Anterior cingulate cortex (tissue), 58 donors: ENCODE data around the gene TMC5.

Source experiments
- DNase-seq, 58 donors: peaks; one replicate each; lab custom pipeline; 2025; lab: John Stamatoyannopoulos, UW

The TMC5 gene

DNA sequence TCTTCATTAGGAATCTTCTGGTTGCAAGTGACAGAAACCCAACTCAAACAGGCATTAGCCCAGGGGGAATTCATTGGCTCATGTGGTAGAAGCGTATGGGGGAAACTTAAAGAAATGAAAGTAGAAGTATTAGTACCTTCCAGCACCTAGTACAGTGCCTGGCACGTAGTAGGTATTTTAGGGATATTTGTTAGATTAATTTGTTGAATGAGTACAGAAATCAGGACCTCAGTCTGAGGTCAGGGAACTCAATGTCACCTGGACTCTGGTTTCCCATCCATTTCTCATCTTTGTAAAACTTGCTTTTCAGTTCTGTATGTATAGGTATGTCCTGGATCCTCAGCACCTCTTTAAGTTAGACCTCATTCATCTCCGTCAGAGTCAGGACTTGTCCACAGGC is 32.5 kb downstream of the TMC5 start:
- no peak for DNase-seq

DNA sequence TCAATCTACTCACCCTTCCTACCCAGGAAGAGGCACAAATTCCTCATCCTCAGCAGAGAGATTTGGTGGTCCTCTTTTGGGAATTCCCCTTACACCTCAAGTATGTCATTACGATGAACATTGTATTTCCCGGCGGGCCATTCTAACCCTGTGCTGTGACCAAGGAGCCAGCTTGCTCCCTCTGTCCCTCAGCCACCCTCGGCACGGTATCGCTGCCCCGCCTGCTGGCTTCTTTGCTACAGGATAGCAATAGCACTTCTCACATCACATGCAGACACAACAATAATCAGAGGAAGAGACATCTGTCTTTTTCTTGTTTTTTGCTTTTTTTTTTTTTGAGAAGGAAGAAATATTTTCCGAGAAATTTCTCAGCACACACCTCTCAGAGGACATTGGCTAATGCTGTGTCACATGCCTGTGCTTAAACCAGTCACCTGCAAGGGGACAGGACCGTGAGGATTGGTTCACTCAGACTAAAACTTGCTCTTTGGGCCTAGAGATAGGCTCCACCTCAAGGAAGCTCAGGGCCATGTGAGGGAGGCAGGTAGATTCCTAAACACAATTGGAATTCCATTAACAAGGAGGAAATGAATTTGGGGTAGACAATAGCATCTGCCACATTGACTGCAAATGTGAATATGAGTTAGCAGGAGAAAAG is 41.2 kb downstream of the TMC5 start:
- no peak for DNase-seq

DNA sequence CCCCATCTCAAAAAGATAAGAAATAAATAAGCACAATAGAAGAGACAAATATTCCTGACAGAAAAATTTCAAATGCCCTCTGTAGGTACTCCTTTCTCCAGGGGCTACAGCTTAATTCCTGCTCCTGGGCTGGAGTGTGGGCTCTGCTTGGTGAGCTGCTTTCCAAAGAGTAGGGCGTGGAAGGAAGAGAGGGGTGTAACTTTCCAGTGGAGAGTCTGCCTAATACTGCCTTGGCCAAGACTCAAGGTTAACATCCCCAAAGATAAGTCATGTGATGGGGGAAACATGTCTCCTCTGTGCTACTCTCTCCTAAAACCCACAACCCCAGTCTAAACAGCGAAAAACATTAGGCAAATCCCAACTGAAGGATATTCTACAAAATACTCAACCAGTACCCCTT is 42.7 kb downstream of the TMC5 start:
- no peak for DNase-seq

DNA sequence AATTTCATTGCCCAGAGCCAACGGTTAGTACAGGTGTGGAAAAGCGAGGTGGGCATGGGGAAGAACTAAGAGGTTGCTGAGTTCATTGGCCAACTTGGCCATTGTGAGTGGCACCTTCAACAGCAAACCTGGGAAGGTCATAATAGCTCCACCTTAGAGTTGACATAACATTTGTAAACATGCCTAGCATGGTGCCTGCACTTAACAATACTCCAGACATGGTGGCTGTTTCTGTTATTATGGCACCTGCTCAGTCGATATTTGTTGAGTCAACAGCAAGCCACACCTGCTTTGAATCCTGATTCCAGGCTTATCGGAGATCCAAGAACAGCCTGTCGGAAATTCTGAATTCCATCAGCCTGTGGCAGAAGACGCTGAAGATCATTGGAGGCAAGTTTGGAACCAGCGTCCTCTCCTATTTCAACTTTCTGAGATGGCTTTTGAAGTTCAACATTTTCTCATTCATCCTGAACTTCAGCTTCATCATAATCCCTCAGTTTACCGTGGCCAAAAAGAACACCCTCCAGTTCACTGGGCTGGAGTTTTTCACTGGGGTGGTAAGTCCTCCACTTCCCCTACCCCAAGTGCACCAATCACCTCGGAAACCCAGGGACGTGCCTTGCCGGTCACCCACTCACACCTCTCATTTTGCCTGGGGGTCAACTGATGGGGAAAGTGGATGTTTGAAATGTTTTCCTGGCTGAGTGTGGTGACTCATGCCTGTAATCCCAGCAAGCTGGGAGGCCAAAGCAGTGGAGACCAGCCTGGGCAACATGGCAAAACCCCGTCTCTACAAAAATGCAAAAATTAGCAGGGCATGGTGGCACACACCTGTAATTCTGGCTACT is 46.0 kb downstream of the TMC5 start:
- no peak for DNase-seq

DNA sequence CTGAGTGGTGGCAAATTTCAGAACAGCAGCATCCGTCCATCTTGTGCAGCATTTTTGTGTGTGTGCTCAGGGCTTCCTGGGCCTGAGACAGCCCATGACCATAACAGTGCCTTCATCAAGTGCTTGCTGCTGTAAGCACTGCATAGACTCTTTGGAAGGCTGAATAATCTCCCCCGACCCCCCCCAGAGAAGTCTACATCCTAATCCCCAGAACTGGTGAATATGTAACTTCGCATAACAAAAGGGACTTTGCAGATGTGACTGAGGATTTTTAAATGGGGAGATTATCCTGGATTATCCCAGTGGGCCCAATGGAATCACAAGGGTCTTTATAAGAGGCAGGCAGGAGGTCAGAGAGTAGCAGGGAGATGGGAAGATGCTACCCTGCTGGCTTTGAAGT is 50.6 kb downstream of the TMC5 start:
- DNase-seq, result no peak

DNA sequence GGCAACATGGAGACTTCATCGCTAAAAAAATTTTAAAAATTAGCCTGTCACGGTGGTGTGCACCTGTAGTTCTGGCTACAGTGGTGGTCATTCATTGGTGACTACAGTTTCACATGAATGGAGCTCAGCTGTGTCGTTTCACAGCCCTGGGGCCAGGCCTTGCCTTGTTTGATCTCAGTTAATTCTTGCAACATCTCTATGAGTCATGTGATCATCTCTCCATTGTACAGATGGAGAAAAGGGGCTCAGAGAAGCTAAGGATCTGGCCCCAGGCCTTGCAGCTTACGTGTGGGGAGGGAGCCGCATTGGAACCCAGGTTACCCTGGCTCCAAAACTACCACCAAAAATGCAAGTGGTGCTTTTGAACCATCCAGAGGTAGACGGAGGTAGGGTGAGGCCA is 54.8 kb downstream of the TMC5 start:
- DNase-seq, result no peak

DNA sequence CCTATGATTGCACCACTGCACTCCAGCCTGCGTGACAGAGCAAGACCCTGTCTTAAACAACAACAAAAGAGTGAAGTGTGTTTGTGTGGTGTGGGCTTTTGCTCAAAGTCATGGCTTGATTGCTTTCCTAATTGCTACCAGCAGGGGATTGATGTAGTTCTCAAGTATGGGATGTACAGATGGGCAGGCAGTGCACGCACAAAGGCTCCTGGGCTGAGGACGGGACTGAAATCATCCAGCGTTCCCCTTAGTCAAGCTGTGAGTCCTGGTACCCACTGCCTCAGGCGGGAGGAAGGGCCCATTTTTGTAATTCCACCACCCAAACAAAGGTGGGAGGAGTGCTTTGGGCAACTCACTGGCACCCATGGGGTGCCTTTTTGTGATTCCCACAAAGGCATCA is 56.9 kb downstream of the TMC5 start:
- DNase-seq, result no peak

DNA sequence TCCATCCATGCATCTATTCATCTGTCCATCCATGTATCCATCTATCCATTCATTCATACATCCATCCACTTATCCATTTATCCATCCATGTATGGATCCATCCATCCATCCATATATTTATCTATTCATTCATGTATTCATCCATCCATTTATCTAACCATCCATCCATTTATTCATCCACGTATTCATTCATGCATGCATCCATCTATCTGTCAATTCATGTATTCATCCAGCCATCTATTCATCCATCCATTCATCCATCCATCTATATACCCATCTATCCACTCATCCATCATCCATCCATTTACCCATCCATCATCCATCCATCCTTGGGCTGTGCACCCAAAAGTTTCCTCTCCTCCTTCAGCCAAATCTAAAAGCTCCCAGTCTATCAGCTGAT is 60.8 kb downstream of the TMC5 start:
- no peak for DNase-seq

DNA sequence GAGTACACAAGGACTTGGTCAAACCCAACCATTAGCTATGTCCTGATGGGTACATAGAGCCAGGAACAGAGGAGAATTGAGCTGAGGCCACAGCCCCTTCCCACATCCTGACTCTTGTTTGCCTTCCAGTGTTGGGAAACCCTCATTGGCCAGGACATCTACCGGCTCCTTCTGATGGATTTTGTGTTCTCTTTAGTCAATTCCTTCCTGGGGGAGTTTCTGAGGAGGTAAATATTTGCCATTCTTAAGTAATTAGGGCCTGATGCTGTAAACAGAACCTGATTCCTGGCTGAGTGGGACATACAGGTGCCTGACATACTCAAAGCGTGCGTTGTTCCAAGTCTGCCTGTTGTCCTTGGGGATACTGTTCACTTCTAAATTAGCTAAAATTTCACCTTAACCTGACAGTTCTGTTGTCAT is 61.6 kb downstream of the TMC5 start:
- no peak for DNase-seq

DNA sequence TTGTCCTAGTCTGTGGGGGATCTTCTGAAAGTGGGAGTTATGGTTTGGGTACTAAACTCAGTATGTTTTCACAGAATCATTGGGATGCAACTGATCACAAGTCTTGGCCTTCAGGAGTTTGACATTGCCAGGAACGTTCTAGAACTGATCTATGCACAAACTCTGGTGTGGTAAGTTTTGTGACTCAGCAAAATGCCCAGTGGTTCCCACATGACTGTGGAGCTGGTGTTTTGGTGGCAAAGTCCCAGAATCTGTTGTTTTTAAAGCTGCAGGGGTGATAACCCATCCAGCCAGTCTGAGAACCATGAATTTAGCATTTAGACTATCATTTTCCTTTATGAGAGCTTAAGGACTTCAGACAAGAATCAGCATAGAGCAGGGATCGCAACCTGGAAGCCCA is 63.6 kb downstream of the TMC5 start:
- no peak for DNase-seq

DNA sequence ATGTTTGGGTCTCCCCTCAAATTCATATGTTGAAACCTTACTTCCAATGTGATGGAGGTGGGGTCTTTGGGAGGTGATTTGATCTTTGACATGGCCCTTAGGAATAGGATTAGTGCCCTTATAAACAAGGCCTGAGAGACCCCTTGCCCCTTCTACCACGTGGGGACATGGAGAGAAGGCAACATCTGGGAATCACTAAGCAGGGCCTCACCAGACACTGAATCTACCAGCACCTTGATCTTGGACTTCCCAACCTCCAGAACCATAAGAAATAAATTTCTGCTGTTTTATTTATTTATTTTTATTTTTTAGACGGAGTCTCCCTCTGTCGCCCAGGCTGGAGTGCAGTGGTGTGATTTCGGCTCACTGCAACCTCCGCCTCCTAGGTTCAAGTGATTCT is 64.1 kb downstream of the TMC5 start:
- DNase-seq, result no peak

DNA sequence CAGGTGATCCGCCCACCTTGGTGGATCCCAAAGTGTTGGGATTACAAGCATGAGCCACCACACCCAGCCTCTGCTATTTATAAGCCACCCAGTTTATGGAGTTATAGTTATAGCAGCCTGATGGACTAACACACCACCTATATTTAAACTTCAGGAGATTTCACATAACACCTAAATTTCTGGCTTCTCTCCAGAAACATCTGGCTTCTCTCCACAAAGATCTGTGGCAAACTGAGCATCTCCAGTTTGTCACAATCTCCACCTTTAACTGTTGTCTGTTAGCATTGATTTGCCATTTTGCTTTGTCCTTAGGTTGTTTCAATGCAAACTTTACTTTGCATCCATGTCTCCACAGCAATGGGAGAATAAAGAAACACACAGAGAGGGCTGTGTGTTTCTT is 64.6 kb downstream of the TMC5 start:
- no peak for DNase-seq

DNA sequence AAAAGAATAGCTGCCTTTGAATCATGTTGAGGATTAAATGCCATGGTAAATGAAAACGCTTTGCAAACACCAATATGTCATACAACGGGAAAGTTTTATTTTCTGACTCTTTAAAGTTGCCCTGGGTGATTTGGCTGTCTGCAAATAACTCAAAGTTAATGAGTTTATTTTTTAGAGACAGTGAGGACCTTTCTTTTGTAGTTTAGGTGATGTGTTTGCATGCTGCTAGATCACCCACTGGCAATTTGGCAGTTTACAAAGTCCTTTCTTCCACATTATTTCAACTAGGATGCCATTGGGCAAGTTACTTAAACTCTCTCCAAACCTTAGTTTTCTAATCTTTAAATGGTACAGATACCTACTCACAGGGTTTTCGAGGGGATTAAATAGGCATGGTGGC is 66.4 kb downstream of the TMC5 start:
- no peak for DNase-seq

DNA sequence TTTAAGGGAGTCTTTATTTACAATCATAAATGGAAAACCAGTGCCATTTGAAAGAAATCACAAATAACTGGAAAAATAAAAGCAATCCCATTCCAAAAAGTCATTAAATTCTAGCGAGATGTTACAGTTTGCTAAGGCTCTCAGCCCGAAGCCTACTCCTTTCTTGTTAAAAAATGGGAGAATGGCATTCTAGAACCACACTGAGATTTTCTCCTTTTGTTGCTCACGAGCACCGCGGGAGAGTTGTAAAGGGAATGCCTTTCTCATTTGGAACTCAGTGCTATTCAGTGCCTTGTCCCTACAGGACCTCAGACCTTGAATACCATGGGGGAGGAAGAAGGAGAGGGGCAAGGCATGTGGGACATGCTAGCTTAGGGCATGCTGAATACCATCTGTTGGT is 67.9 kb downstream of the TMC5 start:
- DNase-seq, result no peak

DNA sequence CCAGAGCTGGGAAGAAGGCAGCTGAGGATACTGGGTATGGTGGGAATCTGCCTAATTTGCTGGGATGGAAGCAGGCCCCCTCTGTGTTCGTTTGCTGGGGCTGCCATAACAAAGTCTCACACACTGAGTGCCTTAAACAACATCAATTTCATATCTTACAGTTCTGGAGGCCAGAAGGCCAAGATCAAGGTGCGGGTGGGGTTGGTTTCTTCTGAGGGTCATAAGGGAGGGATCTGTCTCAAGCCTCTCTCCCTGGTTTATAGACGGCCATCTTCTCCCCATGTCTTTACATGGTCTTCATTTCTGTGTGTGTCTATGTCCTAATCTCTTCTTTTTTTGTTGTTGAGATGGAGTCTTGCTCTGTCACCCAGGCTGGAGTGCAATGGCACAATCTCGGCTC is 68.4 kb downstream of the TMC5 start:
- no peak for DNase-seq

DNA sequence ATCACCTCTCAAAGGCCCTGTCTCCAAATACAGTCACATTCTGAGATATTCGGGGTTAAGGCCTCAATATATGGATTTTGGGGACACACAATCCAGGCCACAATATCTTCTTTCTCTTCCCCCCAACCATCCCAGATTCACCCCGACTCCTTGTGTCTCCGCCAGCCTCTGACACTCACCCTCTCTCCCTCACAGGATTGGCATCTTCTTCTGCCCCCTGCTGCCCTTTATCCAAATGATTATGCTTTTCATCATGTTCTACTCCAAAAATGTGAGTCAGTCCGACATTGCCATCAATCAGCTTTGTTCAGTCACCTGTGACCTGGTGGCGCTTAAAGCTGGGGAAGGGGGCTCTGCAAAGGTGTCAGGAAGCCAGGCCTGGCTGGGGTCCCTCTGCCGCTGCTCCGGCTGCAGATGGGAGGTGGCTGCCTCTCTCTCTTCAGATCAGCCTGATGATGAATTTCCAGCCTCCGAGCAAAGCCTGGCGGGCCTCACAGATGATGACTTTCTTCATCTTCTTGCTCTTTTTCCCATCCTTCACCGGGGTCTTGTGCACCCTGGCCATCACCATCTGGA is 69.2 kb downstream of the TMC5 start:
- DNase-seq, result no peak

DNA sequence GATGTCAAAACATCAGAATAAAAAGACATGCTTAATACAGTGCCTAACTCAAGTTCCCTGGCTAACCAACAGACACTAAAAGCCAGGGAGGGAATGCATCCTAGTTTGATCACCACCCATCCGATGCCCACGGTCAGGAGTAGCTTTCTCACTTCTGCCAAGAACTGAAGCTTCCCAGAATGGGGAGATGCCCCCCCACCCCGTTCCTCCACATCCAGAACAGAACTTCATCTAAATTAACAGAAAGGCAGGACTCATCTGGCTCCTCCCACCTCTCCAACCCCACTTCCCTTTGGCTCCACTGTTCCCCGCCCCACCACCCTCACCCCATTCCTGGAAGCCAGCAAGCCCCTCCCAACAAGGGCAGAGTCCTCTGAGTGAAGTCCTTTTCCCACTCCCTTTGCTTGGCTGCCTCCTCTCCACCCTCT is 70.5 kb downstream of the TMC5 start:
- no peak for DNase-seq

DNA sequence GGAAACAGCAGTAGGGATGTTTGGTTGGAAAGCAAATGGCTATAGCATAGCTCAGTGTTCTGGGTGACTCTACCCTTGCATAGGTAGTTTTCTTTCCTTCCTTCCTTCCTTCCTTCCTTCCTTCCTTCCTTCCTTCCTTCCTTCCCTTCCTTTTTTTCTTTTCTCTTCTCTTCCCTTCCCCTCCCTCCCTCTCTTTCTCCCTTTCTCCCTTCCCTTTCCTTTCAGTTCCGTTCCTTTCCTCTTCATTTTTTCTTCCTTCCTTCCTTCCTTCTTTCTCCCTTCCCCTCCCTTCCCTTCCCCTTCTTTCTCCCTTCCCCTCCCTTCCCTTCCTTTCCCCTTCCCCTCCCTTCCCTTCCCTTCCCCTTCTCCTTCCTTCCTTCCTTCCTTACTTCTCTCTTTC is 72.9 kb downstream of the TMC5 start:
- DNase-seq, result no peak

DNA sequence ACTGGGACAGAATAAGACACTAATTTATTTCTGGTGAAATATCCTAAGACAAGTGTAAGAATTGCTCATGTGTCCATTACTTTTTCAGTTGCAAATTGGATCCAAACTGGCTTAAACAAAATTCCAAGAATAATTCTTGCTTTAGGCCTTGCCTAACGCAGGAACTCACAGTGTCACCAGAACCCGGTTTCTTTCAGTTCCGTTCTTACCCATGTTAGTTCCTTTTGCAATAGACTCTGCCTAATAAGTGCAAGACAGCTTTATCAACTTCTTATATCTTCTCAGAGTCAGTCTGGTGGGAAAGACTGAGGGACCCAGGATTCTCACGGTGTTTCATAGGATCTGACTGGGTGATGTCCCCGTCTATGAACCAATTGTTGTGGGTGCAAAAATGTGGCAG is 79.5 kb downstream of the TMC5 start:
- DNase-seq, result no peak

DNA sequence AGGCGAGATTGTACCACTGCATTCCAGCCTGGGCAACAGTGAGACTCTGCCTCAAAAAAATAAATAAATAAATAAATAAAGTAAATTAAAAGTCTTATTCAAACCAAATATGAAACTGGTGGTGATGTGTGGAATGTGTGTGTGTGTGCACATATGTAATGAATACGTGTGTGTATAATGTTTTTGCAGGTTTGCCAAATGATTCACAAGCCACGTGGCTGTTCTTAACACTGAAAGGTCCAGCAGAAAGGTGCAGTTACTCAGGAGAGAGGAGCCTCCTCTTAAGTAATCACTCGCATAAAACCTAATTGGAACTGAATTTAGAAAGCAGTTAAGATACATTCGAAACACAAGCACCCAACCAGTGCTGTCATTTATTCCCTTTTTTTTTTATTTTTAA is 81.3 kb downstream of the TMC5 start:
- DNase-seq, result no peak

DNA sequence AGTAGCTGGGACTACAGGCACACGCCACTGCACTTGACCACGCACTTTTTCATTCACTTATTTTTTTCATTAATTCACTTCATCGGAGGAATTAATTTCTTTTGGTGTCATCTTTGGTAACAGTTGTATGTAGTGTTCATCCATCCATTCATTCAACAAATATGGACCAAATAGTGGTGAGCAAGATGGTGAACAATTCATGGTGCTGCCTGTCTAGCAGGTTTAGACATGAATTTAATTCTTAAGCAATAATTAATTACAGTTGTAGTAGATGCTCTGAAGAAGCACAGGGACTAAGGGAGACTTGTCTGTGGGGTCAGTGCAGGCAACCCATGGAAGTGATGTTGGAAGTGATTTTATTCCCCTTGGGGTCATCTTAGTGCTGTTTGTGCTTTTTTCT is 81.8 kb downstream of the TMC5 start:
- DNase-seq, result no peak
